ENCODE results near the gene TMEM108.

Gene TMEM108

GRCh38 chr3:133424937-133425869 lies 387.0 kb downstream of the TMEM108 start:
- no peak for TF ChIP-seq CTCF (IDR thresholded peaks at IDR 0.05; ENCODE audit: low read depth, low read length)
- DNase-seq (ENCODE audit: low read depth, low spot score) = no peak
- in situ Hi-C loops (cut with HindIII; ENCODE audit: low sequenced_read_pairs) = no loop called here
- no peak overlapping the region for H3K4me3 ChIP-seq (ENCODE audit: low read depth, low read length)

DNA sequence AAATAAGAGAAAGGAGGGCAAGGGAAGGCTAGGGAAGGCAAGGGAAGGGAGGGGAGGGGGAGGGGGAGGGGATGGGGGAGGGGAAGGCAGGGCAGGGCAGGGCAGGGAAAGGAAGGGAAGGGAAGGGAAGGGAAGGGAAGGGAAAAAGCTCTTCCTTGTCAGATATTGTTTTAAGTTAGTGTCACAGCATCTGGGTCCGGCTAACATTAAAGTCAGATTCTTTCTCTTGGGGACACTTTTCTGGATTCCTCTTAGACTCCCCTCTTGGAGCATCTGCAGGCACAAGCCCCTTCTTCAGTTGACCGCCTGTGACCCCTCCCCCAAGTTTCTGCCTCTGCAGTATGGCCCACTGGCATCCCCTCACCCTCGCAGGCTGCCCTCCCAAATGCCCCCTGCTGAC lies 387.7 kb downstream of the TMEM108 start:
- in situ Hi-C loops (cut with HindIII; ENCODE audit: low sequenced_read_pairs) = no loop called here
- no peak overlapping the region for H3K4me3 ChIP-seq (ENCODE audit: low read depth, low read length)
- DNase-seq (ENCODE audit: low read depth, low spot score) = no peak
- TF ChIP-seq CTCF (IDR thresholded peaks at IDR 0.05; ENCODE audit: low read depth, low read length) = no peak

GRCh38 chr3:133426721-133427120 lies 388.5 kb downstream of the TMEM108 start:
- no peak overlapping the region for H3K4me3 ChIP-seq (ENCODE audit: low read depth, low read length)
- peak; percentile 16 for DNase-seq (ENCODE audit: low read depth, low spot score)
- no peak for TF ChIP-seq CTCF (IDR thresholded peaks at IDR 0.05; ENCODE audit: low read depth, low read length)
- in situ Hi-C loops (cut with HindIII; ENCODE audit: low sequenced_read_pairs) = no loop called here

GRCh38 chr3:133428552-133428951 lies 390.4 kb downstream of the TMEM108 start:
- in situ Hi-C loops (cut with HindIII; ENCODE audit: low sequenced_read_pairs) = no loop called here
- DNase-seq (ENCODE audit: low read depth, low spot score) = no peak
- H3K4me3 ChIP-seq (ENCODE audit: low read depth, low read length) = no peak overlapping the region
- no peak for TF ChIP-seq CTCF (IDR thresholded peaks at IDR 0.05; ENCODE audit: low read depth, low read length)

- DNase-seq (ENCODE audit: low read depth, low spot score) = no peak
- H3K4me3 ChIP-seq (ENCODE audit: low read depth, low read length) = no peak overlapping the region
- no peak for TF ChIP-seq CTCF (IDR thresholded peaks at IDR 0.05; ENCODE audit: low read depth, low read length)
- in situ Hi-C loops (cut with HindIII; ENCODE audit: low sequenced_read_pairs) = no loop called here
Observed at GRCh38 chr3:133429063-133429462, 390.9 kb downstream of the TMEM108 start.

DNA sequence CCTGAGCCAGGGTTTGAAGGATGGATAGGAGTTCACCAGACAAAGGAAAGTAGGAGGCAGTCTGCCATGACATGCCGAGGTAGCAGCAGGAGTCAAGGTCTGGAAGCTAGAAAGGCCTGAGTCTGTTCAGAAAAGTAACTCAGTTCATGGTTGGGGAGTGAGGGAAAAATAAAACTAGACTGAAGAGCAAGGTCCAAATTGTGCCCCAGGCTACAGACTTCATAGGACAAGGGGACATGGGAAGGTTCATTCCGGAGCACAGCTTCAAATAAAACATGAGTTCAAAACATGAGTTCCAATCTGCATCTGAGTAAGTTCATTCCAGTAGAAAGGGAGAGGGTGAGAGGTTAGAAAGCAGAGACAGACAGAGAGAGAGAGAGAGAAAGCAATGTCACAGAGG lies 401.4 kb downstream of the TMEM108 start:
- no peak for DNase-seq (ENCODE audit: low read depth, low spot score)
- in situ Hi-C loops (cut with HindIII; ENCODE audit: low sequenced_read_pairs) = no loop called here
- no peak overlapping the region for H3K4me3 ChIP-seq (ENCODE audit: low read depth, low read length)
- no peak for TF ChIP-seq CTCF (IDR thresholded peaks at IDR 0.05; ENCODE audit: low read depth, low read length)

Data from astrocyte of the spinal cord (primary cell).